ENCODE measurements around the gene CREB3L1. TPM values are rescaled to one million over a fixed set of nuclear protein-coding genes. Genes with fewer than 3 reads are reported as not detected.

CREB3L1 gene
- total RNA-seq, 1 donor from 2014 or later = 9.8 TPM

DNA sequence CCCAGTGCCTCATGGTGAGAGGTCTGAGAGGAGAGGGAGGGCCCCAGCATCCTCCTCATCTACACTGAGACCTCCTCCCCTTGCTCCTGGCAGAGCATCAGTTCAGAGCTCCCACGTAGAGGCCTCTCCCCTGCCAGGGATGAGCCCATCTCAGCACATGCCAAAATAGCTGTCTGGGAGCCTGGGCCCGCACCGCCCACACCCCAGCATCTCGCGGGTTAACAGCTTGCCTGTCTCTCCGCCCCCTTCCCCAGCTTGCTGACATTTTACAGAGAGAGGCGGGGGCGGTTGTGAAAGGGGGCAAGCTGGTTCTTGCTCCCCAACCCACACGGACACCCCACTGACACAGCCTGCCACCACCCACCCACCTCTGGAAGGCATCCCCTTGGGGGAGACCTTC lies 76.2 kb downstream of the CREB3L1 start:
- no peak for DNase-seq (ENCODE audit: extremely low spot score, unreplicated experiment)
- H3K36me3 Mint-ChIP-seq = no peaks in the 10 kb centered on the region
- TF ChIP-seq, protein P1, sequence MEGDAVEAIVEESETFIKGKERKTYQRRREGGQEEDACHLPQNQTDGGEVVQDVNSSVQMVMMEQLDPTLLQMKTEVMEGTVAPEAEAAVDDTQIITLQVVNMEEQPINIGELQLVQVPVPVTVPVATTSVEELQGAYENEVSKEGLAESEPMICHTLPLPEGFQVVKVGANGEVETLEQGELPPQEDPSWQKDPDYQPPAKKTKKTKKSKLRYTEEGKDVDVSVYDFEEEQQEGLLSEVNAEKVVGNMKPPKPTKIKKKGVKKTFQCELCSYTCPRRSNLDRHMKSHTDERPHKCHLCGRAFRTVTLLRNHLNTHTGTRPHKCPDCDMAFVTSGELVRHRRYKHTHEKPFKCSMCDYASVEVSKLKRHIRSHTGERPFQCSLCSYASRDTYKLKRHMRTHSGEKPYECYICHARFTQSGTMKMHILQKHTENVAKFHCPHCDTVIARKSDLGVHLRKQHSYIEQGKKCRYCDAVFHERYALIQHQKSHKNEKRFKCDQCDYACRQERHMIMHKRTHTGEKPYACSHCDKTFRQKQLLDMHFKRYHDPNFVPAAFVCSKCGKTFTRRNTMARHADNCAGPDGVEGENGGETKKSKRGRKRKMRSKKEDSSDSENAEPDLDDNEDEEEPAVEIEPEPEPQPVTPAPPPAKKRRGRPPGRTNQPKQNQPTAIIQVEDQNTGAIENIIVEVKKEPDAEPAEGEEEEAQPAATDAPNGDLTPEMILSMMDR (conservative IDR thresholded peaks at IDR 0.05) = no peak
- no peaks in the 10 kb centered on the region for H3K9me3 Mint-ChIP-seq
- peaks cover 28% of the 10 kb centered on the region for H3K4me1 Mint-ChIP-seq (ENCODE audit: unreplicated experiment)
- H3K4me3 Mint-ChIP-seq = no peak overlapping the region
- no peaks in the 10 kb centered on the region for H3K27me3 Mint-ChIP-seq
- H3K27ac Mint-ChIP-seq = no peak overlapping the region

DNA sequence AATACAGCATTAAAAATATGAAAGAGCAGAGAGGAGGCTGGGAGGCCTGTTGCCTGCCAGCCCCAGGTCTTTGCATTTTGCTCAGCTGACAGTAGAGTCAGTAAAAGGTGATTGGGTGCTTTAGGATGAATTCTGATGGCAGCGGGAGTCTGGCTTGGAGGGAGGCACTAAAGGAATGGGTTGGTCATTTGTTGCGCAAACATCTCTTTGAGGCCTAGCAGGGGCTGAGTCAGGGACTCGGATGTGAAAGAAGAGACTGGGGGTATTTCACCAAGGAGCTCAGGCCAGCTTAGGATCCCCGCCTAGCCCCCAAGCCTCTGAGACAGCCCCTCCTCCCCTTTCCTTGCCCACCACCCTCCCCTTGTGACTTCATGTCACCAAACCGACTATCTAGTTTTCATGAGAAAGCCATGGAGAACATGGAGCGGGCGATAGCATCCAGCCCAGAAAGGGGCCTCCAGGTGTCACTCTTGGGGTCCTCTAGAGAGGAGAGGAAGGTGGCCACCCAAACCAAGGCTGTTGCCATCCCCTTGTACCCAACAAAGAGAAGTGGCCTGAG lies 79.5 kb downstream of the CREB3L1 start:
- H3K4me3 Mint-ChIP-seq = no peak overlapping the region
- H3K27me3 Mint-ChIP-seq = no peaks in the 10 kb centered on the region
- DNase-seq (ENCODE audit: extremely low spot score, unreplicated experiment) = no peak
- H3K36me3 Mint-ChIP-seq = no peaks in the 10 kb centered on the region
- no peaks in the 10 kb centered on the region for H3K9me3 Mint-ChIP-seq
- TF ChIP-seq, protein P1 (conservative IDR thresholded peaks at IDR 0.05) = no peak
- H3K27ac Mint-ChIP-seq = no peak overlapping the region
- H3K4me1 Mint-ChIP-seq (ENCODE audit: unreplicated experiment) = peaks cover 27% of the 10 kb centered on the region

DNA sequence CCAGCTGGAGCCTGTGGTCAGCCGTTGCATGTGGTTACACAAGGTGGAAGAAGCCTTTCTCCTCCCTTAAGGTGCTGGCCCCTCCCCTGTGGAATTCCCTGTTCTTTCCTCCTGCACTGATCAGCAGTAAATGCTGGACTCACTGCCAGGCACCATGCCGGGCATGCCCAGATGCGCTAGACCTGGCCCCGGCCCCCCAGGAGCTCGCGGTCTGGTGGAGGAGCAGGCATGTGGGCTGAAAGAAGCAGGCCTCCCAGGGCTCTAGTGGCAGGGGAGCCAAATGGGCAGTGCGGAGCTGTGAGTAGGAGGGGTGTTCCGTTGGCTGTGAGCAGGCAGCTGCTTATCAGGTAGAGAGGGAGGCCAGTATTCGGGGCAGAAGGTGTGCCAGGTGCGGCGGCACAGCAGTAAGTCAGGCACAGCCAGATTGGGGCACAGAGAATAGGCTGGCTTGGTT lies 80.0 kb downstream of the CREB3L1 start:
- Mint-ChIP-seq H3K36me3 (no peaks in the 10 kb centered on the region), H3K9me3 (no peaks in the 10 kb centered on the region), H3K27ac (peak overlapping the region; percentile 53), H3K27me3 (no peaks in the 10 kb centered on the region), H3K4me1 (ENCODE audit: unreplicated experiment) (peaks cover 27% of the 10 kb centered on the region), H3K4me3 (no peak overlapping the region)
- TF ChIP-seq, protein P1 (conservative IDR thresholded peaks at IDR 0.05) = no peak
- no peak for DNase-seq (ENCODE audit: extremely low spot score, unreplicated experiment)

DNA sequence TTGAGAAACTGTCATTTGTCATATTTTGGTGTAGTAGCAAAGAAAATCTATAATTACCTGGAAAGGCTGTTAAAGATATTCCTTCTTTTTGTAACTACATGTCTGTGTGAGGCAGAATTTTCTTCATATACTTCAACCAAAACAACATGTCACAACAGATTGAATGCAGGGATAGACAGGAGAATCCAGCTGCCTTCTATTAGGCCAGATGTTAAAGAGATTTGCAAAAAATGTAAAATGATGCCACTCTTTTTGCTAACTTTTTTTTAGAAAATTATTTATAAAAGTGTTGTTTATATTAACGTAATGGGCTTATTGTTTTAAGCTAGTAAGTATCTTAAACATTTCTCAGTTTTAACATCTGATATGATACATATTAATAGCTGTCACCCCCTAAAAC lies 82.5 kb downstream of the CREB3L1 start:
- Mint-ChIP-seq H3K27ac (no peak overlapping the region), H3K9me3 (no peaks in the 10 kb centered on the region), H3K4me3 (no peak overlapping the region), H3K36me3 (no peaks in the 10 kb centered on the region), H3K27me3 (no peaks in the 10 kb centered on the region), H3K4me1 (ENCODE audit: unreplicated experiment) (peaks cover 26% of the 10 kb centered on the region)
- DNase-seq (ENCODE audit: extremely low spot score, unreplicated experiment) = no peak
- TF ChIP-seq, protein P1 (conservative IDR thresholded peaks at IDR 0.05) = no peak

DNA sequence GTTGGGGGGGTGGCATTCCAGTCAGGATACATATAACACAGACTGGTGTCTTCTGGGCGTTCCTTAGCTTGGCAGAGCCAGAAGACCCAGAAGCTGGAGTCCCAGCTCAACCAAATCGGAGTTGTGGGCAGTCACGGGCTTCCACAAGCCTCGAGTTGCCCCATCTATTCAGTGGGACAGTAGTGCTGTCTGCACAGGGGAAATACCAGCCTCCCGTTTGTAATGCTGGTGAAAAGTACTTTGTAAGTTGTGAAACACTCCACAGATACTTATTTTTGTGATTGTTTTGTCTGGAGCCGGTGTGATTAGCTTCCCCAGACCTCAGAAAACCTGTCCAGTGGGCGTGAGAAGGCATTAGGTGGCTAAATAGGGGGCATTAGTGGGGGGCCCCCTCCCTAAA lies 83.4 kb downstream of the CREB3L1 start:
- Mint-ChIP-seq H3K4me1 (ENCODE audit: unreplicated experiment) (peaks cover 32% of the 10 kb centered on the region), H3K36me3 (no peaks in the 10 kb centered on the region), H3K27ac (peak overlapping the region; percentile 48), H3K27me3 (no peaks in the 10 kb centered on the region), H3K9me3 (no peaks in the 10 kb centered on the region), H3K4me3 (peak overlapping the region; percentile 28)
- no peak for DNase-seq (ENCODE audit: extremely low spot score, unreplicated experiment)
- TF ChIP-seq, protein P1 (conservative IDR thresholded peaks at IDR 0.05) = no peak

Measured in type B pancreatic cell (in vitro differentiated cells).